ENCODE measurements around the gene MYCL. TPM values are rescaled to one million over a fixed set of nuclear protein-coding genes. Genes with fewer than 3 reads are reported as not detected.

MYCL gene
- total RNA-seq, 1 experiment from 2014 or later = 31.0 TPM

DNA sequence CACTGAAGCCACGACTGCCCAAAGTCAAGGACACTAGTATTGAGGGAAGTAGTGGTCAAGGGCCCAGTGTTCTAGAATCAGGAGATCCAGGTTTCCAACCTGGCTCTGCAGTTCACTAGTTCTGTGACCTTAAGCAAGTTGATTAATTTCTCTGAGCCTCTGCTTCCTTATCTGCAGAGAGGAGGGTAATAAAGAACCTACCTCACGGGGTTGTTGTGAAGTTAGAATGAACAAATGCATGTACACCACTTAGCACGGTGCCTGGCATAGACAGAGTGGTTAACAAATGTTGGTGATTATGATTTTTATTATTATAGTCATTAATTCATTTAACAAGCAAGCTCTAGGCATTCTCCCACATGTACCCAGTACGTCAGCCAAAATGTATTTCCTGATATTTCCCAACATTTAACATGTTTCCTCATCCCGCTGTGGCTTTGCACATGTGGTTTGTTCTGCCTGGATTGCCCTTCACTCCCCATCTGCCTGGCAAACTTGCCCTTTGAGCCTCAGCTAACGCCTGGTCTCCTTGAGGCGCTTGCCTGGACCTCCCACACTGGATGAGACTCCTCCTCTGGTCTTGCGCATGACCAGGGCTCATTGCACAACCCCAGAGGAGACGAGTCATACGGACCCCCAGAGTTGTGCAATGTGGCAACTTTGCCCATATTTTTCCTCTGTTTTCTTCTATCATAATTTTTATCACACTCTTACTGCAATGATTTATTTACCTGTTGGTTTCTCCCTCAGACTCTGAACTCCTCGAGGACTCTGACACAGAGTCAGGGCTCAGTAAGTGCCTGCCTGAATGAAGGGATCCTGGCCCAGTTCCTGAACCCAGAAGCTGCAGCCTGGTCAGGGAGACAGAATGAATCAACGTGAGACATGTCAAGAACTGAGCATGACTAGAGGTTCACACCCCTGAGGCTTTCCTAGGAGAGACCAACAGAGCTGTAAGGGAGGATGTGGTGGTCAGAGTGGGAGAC, 32.5 kb upstream of the MYCL start:
- ChIA-PET POLR2A (no interaction called here), CTCF (interaction anchor here (1.0 to 2.2 kb wide), 2 partner anchors 15 to 32 kb away, joined by 3 to 8 read pairs; no protein-coding TSS in a partner anchor)
- Mint-ChIP-seq H3K4me3 (no peak overlapping the region), H3K9me3 (no peaks in the 10 kb centered on the region), H3K27ac (0 out of 2 replicates have a peak overlapping the region, but pooled peaks have one; percentile 1), H3K4me1 (no peaks in the 10 kb centered on the region), H3K36me3 (no peaks in the 10 kb centered on the region), H3K27me3 (ENCODE audit: low read depth) (no peaks in the 10 kb centered on the region)
- DNase-seq (ENCODE audit: low spot score) = no peak
- no peak for ATAC-seq
- TF ChIP-seq SMAD4 (CRISPR knock-in tag; IDR thresholded peaks at IDR 0.05) (no peak), GABPB1 (CRISPR knock-in tag; IDR thresholded peaks at IDR 0.05) (peak; percentile 69)
- TF ChIP-seq, protein P1, sequence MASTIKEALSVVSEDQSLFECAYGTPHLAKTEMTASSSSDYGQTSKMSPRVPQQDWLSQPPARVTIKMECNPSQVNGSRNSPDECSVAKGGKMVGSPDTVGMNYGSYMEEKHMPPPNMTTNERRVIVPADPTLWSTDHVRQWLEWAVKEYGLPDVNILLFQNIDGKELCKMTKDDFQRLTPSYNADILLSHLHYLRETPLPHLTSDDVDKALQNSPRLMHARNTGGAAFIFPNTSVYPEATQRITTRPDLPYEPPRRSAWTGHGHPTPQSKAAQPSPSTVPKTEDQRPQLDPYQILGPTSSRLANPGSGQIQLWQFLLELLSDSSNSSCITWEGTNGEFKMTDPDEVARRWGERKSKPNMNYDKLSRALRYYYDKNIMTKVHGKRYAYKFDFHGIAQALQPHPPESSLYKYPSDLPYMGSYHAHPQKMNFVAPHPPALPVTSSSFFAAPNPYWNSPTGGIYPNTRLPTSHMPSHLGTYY (CRISPR knock-in tag; IDR thresholded peaks at IDR 0.05) = no peak

- Mint-ChIP-seq H3K27me3 (ENCODE audit: low read depth) (peaks cover 6% of the 10 kb centered on the region; the same call in 1 of the 2 replicates), H3K27ac (no peak overlapping the region), H3K4me3 (no peak overlapping the region), H3K4me1 (peaks cover 18% of the 10 kb centered on the region), H3K36me3 (no peaks in the 10 kb centered on the region), H3K9me3 (no peaks in the 10 kb centered on the region)
- TF ChIP-seq, protein P2, sequence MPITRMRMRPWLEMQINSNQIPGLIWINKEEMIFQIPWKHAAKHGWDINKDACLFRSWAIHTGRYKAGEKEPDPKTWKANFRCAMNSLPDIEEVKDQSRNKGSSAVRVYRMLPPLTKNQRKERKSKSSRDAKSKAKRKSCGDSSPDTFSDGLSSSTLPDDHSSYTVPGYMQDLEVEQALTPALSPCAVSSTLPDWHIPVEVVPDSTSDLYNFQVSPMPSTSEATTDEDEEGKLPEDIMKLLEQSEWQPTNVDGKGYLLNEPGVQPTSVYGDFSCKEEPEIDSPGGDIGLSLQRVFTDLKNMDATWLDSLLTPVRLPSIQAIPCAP (CRISPR knock-in tag; IDR thresholded peaks at IDR 0.05) = no peak
- TF ChIP-seq ARID4B (CRISPR knock-in tag; IDR thresholded peaks at IDR 0.05; ENCODE audit: borderline replicate concordance) (no peak), ZNF416 (CRISPR knock-in tag; IDR thresholded peaks at IDR 0.05) (no peak), ZBTB43 (CRISPR knock-in tag; IDR thresholded peaks at IDR 0.05) (no peak), SMAD4 (CRISPR knock-in tag; IDR thresholded peaks at IDR 0.05) (no peak), CTCF (IDR thresholded peaks at IDR 0.05) (no peak), FOXP1 (CRISPR knock-in tag; IDR thresholded peaks at IDR 0.05; ENCODE audit: borderline replicate concordance) (no peak), NR2C2 (CRISPR knock-in tag; IDR thresholded peaks at IDR 0.05) (no peak), HMGA2 (CRISPR knock-in tag; IDR thresholded peaks at IDR 0.05) (no peak), TCF7 (CRISPR knock-in tag; IDR thresholded peaks at IDR 0.05; ENCODE audit: low read depth) (no peak), GTF2I (CRISPR knock-in tag; conservative IDR thresholded peaks at IDR 0.05) (no peak), IRF2 (CRISPR knock-in tag; IDR thresholded peaks at IDR 0.05; ENCODE audit: borderline replicate concordance, low read depth) (no peak), RELA (CRISPR knock-in tag; IDR thresholded peaks at IDR 0.05; ENCODE audit: borderline replicate concordance) (no peak)
- TF ChIP-seq, protein P3, sequence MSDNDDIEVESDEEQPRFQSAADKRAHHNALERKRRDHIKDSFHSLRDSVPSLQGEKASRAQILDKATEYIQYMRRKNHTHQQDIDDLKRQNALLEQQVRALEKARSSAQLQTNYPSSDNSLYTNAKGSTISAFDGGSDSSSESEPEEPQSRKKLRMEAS (CRISPR knock-in tag; IDR thresholded peaks at IDR 0.05) = no peak
- CTCF ChIA-PET = interaction anchor here (3.0 kb wide), 1 partner anchor 10 kb away, joined by 23 read pairs; no protein-coding TSS in a partner anchor
- POLR2A ChIA-PET = no interaction called here
- no peak for DNase-seq (ENCODE audit: low spot score)
- ATAC-seq = no peak
These were observed 27.3 kb upstream of the MYCL start for GRCh38 chr1:39928809-39929587.
